ENCODE results near the gene IDH3A.
A peak's percentile ranks its signal among the peaks of the same experiment; 100 is the strongest.
"Not testable (repeated sequence)": the region's sequence is repeated elsewhere in the genome, so short reads cannot be mapped to it uniquely, and the experiment has no call there.

Gene IDH3A

DNA sequence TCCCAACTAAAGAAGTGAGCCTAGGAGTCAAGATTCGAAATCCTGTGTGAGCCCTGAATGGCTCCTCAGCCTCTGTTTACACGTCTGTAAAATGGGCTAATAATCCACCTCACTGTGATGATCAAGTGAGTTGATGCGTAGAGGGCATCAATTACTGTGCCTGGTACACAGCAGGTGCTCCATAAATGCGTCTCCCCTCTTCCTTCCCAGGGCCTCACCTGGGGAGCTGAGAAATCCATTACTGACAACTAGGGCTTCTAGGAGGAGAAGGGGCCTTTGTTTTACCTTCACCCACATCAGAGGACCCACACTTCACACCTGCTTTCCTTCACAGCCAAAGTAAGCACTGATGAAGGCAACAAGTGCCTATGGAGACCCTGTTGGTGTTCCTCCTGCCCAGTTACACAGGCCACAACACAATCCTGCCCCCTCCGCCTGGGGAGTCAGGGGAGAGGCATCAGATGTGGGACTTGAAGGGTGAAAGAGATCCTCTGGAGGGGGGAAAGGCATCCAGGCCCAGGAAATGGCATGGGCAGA, 19.3 kb upstream of the IDH3A start:
- no peak for DNase-seq (ENCODE audit: low spot score)

DNA sequence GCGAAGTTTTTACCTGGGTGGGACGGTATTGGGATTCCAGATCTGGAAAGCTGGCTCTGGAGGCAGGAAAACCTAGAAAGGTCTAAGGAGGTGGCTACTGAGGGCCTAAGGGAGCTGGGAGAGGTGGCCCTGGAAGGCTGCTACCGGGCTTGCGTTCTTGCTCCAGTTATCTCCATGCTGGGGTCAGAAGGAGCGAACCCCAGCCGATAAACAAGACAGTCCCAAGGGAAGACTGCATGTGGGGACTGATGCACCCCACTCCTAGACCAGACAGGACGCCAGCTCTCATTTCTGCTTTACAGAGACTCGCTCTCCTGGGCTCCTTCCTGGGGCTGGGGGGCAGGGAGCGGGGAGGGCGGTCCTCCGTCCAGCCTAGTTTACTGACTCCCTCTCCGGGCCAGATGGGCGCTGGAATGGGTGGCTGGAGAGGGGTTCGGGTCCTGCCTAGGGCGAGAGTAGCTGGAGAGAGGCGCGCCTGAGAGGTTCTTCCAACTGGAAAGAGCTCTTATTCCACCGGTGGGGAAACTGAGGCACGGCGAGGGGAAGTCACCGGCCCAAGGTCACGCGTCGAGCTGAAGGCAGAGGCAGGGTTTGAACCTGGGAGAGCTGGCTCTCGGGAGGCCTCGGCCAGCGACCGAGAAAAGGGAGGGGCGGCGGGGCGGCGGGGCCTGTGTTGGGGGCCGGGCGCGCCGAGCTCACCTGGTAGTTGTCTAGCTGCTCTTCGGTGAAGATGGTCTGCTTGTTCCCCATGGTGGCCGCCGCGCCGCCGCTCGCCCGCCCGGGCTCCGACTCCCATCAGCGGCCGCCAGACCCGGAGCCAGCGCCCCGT, 18.5 kb upstream of the IDH3A start:
- DNase-seq (ENCODE audit: low spot score) = no peak

DNA sequence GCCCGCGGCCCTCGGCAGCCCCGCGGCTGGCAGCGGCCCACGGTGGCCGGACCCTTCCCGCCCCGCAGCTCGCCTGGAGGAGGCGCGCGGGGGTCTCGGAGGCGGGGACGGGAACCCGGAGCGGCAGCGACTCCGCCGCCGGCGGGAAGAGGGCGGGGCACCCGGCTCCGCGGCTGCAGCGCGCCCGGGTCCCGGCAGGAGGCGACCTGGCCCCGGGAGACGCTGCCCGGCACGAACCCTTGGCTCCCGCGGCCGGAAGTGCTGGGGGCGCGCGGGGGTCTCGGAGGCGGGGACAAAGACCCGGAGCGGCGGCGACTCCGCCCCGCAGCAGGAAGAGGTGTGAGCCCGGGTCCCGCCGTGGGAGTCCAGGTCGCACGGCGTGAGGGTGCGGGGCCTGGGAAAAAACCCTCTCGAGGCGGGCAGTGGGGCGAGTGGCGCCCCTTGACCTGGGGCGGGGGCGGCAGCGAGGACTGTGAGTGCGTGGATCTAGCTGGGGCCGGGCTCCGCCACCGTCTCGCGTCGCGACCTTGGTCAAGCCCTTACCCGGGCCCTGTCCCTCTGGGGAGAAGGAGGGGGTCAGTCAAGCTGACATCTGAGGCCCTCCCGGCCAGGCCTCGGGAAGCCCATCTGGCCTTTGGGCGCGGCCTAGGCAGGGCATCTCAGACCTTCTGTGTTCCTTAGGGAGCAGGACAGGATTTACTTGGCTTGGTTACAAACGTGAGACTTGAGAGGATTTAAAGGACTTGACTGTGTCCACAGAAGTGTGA, 17.7 kb upstream of the IDH3A start, which contains the start of gene CIB2:
Gene CIB2, minus strand, starts transcription at position 151 of the 767 bp plus-strand sequence. CDS start 230 bp downstream, outside the sequence.
- peak; percentile 70 for DNase-seq (ENCODE audit: low spot score)

DNA sequence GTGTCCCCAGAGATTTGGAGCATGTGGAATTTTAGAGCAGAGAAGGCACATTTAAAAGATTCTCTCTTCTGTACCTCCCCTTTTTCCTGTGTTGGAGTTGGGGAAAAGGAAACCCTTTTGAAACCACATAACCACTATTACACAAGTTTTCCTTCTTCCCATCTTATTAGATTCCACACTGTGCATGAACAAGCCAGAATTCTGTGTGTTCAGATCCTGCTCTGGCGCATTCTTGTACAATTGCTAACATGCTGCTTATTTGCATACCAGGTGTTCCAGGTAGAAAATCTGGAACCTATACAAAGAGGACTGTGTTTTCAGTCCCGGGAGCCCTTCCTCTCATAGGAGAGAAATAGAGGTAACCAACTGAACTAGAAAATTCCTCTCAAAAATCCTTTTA, 15.4 kb upstream of the IDH3A start:
- no peak for DNase-seq (ENCODE audit: low spot score)

DNA sequence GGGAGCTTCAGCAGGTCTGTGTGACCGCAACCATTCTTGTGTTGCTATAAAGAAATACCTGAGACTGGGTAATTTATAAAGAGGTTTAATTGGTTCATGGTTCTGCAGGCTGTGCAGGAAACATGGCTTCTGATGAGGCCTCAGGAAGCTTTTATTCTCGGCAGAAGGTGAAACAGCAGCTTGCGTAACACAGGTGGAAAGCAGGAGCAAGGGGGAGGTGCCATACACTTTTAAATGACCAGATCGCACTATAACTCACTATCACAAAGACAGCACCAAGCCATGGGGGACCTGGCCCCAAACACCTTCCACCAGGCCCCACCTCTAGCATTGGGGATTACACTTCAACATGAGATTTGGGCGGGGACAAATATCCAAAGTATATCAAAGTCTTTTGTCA, 9.6 kb upstream of the IDH3A start:
- no peak for DNase-seq (ENCODE audit: low spot score)

DNA sequence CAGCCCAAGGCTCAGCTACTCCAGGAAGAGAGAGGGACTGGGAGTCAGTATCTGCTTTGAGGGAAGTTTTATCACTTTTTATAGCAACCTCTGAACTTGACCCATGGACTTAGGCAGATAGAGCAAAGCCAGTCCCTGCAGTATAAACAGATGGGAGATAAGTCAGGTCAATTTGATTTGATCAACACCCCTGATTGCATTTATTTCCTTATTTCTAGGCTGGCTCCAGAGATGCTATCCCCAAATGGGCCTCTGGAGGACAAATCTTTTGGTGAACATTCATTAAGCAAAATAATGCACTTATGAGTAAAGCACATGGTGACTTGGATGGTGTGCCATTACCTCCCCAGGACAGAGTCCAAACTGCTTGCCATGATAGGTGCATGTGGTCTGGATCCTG, 8.9 kb upstream of the IDH3A start:
- no peak for DNase-seq (ENCODE audit: low spot score)

DNA sequence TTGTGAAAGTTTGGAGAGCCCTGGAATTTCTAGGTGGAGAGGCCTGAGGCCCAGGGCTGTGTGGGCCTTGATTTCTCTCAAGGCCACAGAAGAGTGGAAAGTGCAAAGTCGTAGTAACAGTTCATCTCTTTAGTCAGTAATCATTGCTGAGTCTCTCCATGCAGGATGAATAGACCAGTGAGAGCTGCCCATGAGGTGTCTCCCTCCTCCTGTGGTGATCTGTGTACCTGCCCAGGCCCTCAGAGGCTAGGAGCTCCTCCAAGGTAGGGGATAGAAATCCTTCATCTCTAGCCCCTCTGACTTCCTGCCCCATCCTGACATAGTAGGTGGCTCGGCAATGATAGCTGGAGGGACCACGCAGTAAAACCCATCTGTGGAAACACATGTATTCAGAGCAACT, 6.8 kb upstream of the IDH3A start:
- no peak for DNase-seq (ENCODE audit: low spot score)

DNA sequence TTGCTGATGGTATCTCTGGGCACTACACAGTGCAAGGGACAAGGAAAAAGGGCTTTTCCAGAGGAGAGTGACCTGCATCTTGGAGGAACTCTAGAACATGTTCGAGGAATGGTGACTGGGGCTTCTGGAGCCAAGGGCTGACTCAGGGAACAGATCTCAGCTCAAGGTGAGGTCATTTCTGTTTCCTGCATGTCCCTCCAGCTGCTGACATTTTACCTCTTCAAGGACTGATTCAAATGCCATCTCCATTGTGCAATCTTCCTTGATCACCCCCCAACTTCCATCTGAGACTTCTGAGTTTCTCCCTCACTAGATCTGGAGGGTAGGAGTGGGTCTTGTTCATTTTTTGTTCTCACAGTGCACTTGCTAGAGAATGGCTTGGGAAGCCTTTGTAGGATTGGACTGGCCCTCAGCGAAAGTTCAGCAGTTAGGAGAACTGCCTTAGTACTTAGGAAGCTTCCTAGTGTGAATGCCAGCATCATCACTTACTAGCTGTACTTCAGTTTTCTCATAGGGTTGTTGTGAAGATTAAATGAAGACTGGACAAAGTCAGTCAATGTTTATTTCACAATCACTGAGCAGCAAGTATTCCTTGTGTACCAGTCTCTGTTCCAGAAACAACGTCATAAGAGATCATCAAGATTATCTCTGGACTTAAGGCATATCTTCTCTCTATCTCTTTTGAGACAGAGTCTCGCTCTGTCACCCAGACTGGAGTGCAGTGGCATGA, 2.6 kb upstream of the IDH3A start:
- no peak for DNase-seq (ENCODE audit: low spot score)

DNA sequence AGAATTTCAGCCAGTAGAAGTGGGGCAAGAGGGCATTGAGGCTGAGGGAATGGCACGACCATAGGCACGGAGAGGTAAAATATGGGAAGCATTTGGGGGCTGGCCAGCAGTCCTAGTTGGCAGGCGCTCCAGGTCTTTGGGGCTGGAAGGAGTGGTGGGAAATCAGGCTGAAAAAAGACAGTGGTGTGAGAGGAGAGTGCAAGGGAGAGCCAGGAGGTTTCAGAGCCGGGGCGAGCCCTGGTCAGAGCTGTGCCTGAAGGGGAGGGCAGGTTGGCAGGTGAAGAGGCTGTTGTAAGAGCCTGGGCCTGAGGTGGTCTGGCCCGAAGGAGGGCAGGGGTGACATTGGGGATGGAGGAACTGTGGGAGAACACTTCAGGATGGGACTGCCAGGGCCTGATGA, 1.6 kb upstream of the IDH3A start:
- DNase-seq (ENCODE audit: low spot score) = no peak

DNA sequence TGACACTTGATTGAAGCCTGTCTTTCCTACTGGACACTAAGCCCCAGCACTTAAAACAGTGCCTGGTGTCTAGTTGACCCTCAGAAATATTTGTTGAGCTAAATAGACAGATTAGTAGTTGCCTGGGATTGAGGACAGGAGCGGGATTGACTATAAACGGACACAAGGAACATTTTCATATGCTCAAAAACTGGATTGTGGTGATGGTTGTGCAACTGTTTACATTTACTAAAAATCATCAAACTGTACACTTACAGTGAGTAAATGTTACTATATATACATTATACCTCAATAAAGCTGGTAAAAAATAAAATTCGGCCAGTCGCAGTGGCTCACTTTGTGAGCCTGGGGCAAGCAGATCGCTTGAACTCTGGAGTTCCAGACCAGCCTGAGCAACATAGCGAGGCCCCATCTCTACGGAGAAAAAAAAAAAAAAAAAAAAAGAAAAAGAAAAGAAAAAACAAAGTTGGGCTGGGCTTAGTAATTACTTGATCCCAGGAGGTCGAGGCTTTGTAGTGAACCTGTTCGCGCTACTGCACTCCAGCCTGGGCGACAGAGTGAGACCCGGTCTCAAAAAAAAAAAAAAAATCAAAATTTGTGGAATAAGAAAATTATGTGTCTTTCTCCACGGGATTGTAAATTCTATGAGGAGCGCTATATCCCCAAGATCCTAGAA, 632 bp upstream of the IDH3A start:
- DNase-seq (ENCODE audit: low spot score) = no peak

DNA sequence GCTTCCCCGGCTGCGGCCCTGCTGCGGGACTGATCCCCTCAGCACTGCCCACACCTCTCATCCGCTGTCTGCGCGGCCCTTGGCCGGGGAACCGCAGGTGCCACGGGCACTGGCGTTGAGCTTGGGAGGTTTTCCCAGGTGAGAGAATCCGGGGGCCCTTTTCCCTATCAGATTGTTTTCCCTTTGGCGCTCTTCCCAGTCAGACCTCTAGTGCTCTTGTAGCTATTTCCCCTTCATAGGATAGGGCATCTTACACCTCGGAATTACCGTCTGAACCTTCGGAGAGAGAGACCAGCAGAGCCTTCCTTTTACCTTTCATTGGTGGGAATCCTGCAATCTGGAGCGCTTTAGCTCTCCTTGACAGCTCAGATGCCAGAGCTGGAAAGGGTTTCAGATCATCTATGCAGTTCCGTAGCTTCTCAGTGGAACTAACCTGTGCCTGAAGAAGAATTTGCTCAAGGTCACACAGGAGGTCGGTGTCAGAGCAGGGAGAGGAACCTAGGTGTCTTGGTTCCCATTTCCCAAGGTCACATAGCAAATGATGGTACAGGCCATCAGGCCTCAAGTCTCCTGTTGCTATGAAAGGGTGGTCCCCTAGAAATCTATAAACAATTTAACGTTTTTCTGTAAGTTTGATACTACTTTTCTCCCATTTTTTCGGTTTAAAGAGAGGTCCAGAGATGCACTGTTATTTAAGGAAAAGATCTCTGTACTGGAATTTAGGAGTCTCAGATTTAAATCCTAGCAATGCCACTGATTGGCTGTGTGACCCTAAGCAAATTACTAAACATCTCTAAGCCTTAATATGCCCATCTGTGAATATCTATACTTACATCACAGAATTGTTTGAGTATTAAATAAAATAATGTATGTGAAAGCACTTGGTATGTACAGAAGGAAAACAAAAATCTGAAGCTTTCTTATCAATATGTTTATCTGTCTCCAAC, 916 bp downstream of the IDH3A start:
- no peak for DNase-seq (ENCODE audit: low spot score)

DNA sequence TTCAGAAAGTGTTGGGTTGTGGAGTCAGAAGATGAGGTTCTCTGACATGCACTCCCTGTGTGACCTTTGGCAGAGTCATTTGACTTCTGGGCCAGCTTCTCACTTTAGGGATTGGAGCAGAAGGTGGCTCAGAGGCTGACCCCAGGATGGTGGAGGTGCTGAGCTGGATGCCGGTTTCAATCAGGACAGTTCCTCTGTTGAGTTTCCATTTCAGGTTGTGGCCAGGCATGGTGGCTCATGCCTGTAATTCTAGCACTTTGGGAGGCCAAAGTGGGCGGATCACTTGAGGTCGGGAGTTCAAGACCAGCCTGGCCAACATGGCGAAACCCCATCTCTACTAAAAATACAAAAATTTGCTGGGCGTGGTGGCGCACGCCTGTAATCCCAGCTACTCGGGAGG, 1.9 kb downstream of the IDH3A start:
- DNase-seq (ENCODE audit: low spot score) = not testable (repeated sequence)

DNA sequence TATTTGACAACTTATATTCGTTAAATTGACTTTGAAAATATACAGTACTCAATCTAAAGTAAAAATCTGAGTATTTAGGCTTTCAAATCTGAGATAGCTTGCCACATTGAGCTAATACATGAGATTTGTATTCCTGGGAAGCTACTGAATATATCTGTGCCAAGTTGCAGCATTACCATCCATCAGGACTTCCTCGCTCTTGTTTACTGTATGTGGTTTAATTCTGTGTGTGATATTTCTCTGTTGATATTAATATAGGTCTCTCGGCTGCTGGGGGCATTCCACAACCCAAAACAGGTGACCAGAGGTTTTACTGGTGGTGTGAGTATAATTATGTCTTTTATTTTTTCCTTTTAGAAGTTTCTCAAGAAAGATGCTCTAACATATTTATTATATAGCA, 5.8 kb downstream of the IDH3A start:
- no peak for DNase-seq (ENCODE audit: low spot score)

DNA sequence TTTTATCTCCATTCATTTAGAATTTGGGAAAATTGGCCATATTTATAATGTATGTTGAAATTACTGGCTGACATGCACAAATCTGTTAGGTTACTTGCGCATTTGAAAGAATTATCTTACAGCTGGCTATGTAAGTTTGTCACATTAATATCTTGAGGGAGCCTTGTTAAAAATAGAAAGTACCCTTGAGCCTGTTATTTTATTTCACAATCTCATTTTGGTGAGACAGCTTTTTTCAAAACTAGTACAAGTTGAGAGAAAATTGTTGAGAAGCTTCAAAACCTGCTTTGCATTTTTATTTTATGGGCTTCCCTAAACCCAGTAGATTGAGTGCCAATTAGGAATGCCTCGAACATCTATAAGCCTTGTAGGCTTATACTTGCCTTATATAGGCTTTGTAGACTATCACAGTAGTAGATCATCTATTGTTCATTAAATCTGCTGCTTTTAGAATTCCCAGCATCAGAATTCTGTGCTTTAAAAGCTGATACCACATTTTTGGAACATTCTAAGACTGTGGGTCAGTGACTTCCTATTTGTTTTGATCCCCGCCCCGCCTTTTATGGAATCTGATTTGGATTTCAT, 6.3 kb downstream of the IDH3A start:
- no peak for DNase-seq (ENCODE audit: low spot score)

DNA sequence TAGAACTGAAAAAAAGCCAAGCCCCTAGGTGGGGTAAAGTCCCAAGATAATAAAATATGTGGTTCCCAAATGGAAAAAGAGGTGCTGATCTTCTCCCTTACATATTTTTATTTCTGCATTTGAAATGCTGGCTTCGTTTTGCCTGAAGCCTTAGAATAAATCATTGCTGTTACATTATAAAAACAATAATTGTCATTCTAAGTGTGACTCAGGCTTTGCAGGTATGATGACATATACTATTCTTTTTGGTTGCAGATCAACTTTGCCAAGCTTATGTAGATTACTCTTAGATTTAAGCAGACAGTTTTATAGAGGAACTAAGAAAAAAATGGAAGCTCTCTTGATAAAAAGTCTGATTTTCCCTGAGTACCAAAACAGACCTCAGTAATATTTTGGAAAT, 7.5 kb downstream of the IDH3A start:
- DNase-seq (ENCODE audit: low spot score) = no peak

DNA sequence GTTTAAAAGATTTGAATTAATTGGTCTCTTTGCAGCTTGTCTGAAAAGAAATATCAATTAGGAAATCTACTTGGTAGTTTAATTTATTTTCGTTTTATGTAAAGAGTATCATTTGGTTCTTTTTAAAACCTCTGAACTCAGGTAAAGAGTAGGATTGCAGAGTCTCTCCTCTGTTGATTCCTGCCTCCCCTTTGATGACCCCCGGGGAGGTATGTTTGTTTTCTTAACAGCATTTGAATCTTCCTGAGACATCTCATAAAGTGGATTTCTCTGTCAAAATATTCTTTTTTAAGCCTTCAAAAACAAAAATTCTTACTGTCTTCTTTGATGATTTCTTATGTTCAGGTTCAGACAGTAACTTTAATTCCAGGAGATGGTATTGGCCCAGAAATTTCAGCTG, 8.0 kb downstream of the IDH3A start:
- DNase-seq (ENCODE audit: low spot score) = no peak

DNA sequence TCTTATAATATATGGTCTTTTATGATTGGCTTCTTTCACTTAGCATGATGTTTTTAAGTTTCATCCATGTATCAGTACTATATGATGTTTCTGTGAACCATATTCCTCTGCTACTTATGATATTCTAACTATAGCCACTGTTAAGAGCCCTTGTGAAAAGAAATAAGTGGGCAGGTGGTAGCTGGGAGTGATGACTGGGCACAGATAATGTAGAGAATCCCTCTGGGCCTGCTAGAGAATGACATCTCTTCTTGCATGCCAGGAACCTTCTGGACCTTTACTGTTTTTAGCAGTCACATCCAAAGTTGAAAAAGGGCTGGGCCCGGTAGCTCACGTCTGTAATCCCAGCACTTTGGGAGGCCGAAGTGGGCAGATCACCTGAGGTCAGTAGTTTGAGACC, 10.2 kb downstream of the IDH3A start:
- no peak for DNase-seq (ENCODE audit: low spot score)

DNA sequence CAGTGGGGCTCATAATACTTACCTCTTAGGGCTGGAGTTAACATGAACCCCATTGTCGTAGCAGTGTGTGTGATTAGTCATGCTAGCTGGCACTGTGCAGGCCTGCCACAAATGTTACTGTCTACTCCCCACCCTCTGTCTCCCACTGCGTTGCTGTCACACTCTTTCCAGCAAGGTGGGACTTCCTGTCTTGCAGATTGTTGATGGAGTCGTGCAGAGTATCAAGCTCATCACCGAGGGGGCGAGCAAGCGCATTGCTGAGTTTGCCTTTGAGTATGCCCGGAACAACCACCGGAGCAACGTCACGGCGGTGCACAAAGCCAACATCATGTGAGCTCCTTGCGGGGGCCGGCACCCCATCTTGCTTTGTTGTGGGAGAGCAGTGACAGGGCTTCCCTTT, 12.9 kb downstream of the IDH3A start:
- no peak for DNase-seq (ENCODE audit: low spot score)

DNA sequence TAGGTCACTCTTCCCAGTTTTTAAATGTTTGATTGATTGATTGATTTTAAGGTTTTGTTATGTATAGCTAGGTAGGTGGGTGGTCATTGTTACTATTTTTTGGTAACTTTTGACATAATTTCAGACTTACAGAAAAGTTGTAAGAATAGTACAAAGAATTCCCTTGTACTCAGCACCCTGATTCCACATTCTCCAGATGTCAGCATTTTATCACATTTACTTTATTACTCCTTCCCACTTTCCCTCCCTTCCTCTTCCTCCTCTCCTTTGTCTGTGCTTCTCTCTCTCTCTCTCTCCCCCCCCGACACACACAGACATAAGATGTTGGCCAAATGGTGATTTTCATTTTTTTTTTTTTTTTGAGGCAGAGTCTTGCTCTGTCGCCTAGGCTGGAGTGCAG, 14.8 kb downstream of the IDH3A start:
- no peak for DNase-seq (ENCODE audit: low spot score)

DNA sequence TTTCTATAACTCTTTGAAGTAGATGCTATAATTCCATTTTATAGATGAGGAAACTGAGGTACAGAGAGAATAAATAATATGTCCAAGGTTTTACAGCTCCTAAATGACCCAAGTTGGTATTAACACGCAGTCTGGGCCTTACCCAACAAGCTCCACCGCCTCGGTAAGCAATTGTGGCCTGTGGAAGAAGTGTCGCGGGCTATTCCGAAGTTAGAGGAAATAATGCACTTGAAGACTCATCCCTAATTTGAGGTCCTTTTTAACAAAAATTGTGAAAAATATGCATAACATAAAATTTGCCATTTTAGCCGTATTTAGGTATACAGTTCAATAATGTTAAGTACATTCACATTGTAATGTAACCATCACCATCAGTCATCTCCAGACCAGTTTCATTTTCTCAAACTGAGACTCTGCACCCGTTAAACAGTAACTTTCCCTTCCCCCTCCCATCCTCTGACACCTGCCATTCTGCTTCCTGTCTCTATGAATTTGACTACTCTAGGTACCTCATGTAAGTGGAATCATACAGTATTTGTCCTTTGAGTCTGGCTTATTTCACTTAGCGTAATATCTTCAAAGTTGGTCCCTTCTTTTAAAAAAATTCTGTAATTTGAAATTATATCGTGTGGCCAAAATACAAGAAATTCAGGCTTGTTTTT, 18.2 kb downstream of the IDH3A start:
- DNase-seq (ENCODE audit: low spot score) = peak; percentile 37
